ENCODE data around the gene EEF2KMT.
"Not testable (repeated sequence)": the region's sequence is repeated elsewhere in the genome, so short reads cannot be mapped to it uniquely, and the experiment has no call there.

DNA sequence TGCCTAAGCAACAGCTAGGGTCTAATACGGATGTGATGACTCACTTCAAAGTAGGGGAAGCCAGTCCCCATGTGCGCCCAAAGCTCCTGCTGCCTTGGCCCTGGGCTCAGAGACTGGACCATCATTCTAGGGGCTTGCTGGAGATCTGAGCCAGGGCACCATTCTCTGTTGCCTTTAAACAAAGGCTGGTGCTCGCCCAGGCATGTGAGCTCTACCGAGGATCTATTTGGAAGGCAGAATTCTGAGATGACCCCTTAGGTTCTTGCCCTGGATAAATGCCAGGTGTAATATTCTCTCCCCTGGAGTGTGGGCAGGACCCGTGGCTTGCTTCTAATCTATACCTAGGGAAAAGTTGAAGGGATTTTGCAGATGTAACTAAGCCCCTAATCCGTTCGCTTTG lies 42.6 kb upstream of the EEF2KMT start:
- TF ChIP-seq, protein P1, sequence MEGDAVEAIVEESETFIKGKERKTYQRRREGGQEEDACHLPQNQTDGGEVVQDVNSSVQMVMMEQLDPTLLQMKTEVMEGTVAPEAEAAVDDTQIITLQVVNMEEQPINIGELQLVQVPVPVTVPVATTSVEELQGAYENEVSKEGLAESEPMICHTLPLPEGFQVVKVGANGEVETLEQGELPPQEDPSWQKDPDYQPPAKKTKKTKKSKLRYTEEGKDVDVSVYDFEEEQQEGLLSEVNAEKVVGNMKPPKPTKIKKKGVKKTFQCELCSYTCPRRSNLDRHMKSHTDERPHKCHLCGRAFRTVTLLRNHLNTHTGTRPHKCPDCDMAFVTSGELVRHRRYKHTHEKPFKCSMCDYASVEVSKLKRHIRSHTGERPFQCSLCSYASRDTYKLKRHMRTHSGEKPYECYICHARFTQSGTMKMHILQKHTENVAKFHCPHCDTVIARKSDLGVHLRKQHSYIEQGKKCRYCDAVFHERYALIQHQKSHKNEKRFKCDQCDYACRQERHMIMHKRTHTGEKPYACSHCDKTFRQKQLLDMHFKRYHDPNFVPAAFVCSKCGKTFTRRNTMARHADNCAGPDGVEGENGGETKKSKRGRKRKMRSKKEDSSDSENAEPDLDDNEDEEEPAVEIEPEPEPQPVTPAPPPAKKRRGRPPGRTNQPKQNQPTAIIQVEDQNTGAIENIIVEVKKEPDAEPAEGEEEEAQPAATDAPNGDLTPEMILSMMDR (IDR thresholded peaks at IDR 0.05) = not testable (repeated sequence)
- TF ChIP-seq POLR2AphosphoS5 (IDR thresholded peaks at IDR 0.05; ENCODE audit: low read depth, low read length); SIN3A (IDR thresholded peaks at IDR 0.05; ENCODE audit: borderline replicate concordance, insufficient read depth, low read depth, low read length): not testable (repeated sequence)
- TF ChIP-seq, protein P2, sequence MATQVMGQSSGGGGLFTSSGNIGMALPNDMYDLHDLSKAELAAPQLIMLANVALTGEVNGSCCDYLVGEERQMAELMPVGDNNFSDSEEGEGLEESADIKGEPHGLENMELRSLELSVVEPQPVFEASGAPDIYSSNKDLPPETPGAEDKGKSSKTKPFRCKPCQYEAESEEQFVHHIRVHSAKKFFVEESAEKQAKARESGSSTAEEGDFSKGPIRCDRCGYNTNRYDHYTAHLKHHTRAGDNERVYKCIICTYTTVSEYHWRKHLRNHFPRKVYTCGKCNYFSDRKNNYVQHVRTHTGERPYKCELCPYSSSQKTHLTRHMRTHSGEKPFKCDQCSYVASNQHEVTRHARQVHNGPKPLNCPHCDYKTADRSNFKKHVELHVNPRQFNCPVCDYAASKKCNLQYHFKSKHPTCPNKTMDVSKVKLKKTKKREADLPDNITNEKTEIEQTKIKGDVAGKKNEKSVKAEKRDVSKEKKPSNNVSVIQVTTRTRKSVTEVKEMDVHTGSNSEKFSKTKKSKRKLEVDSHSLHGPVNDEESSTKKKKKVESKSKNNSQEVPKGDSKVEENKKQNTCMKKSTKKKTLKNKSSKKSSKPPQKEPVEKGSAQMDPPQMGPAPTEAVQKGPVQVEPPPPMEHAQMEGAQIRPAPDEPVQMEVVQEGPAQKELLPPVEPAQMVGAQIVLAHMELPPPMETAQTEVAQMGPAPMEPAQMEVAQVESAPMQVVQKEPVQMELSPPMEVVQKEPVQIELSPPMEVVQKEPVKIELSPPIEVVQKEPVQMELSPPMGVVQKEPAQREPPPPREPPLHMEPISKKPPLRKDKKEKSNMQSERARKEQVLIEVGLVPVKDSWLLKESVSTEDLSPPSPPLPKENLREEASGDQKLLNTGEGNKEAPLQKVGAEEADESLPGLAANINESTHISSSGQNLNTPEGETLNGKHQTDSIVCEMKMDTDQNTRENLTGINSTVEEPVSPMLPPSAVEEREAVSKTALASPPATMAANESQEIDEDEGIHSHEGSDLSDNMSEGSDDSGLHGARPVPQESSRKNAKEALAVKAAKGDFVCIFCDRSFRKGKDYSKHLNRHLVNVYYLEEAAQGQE (IDR thresholded peaks at IDR 0.05; ENCODE audit: insufficient read depth in 1 of 2, low read depth in 2 of 2, low read length in 1 of 2) = not testable (repeated sequence)

Measured in Panc1 (cell line).